ENCODE measurements around the gene SNAI3.

The SNAI3 gene

DNA sequence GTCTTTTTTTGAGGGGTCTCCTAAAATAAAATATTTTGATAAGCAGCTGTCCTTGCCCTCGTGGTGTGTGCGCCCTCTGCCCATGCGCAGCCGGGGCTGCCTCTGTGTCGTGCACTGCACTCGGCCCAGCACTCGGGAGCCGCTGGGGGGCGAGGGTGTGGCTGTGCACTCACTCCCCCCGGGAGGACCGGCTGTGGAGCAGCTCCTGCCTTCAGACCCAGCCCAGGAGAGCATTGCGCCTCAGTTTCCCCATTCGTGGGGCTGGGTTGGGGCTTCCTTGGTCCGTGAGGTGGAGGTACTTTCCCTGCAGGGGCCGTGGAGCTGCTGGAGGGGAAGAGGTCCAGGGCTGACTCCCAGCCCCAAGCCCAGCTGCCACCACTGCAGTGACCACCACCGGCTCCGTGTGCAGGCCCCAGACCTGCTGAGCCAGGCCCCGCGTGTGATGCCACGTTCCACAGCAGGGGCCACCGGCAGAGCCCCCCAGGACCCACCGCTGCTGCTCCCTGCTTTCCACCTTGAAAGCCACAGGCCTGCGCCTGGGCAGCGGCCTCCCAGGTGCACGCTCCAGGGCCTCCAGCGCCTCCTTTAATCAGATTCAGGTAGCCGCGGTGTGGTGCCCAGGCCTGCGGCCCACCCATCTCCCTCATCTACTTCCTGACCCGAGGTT lies 54.3 kb downstream of the SNAI3 start:
- no peak for DNase-seq

GRCh38 chr16:88631384-88631783 lies 54.9 kb downstream of the SNAI3 start:
- DNase-seq = no peak

DNA sequence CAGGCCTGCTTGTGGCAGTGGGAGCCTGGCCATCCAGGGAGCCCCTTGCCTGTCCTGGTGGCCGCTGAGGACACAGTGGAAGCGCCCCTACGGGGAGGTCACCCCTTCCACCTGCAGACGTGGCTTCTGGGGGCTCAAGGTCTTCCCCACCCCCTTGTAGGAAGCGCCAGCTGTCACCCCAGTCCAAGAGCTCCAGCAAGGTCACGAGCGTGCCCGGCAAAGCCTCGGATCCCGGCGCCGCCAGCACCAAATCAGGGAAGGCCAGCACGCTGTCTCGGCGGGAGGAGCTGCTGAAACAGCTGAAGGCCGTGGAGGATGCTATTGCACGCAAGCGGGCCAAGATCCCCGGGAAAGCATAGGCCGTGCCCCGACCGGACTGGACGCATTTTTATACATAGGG lies 55.4 kb downstream of the SNAI3 start:
- no peak for DNase-seq

DNA sequence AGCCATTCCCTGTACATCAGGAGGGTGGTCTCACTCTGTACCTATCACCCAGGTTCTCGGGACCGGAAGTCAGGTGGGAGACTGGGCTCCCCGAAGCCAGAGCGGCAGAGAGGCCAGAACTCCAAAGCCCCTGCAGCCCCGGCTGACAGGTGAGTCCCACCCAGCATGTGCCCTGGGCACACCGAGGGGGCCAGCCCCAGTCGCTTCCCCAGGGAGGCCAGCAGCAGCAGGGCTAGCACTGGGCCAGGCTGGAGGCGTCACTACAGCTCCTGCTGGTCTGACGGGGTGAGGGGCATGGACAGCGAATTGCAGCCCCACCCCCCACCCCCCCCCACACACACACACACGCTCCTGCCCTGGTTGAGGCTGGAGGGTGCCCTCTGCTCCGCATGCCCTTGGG lies 55.9 kb downstream of the SNAI3 start:
- DNase-seq = no peak

DNA sequence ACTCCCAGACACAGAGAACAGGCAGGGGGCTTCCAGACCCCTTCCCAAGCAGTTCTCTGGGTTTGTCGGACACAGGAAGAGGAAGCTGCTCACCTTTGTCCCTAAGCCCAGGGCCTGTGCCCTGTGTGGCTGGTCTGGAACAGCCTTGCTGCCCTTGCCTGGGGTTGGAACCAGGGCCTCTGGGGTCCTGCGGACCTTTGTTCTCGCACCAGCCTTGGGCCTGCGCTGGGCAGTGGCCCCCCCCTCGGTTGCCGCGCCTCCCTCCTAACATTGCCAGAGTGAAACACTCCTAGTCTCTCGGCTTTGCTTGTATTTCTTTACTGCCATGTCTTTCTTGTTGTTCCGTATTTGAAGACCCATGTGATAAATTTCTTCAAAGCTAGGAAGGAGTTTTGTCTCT lies 56.5 kb downstream of the SNAI3 start:
- no peak for DNase-seq

- DNase-seq = no peak
Measured at GRCh38 chr16:88628512-88628974, 57.8 kb downstream of the SNAI3 start.
